Liver (tissue), 3 donors: ENCODE measurements around the gene CRTC2.

Experiments used
- ATF3 ChIP-seq: IDR thresholded peaks from 2 replicates; pipeline ENCODE4 v1.6.1; 2016; ENCODE audit warnings: antibody characterized with exemption
- CTCF ChIP-seq: fragments of 150-350 bp; IDR thresholded peaks from 2 replicates; pipeline ENCODE4 v1.5.1; 2017; ENCODE audit warnings: improper control_type of control experiment, low read depth, low read length; ENCODE audit not compliant: missing input control
- EGR1 ChIP-seq, 2 donors: IDR thresholded peaks; 2 replicates each; pipeline ENCODE4 v1.6.1; 2016 to 2018; ENCODE audit warnings: antibody characterized with exemption in 2 of 2, low read depth in 2 of 2
- JUND ChIP-seq, 2 donors: IDR thresholded peaks; 2 replicates each; pipeline ENCODE4 v1.6.1; 2016; ENCODE audit warnings: antibody characterized with exemption in 2 of 2
- RAD21 ChIP-seq, 2 donors: IDR thresholded peaks; 2 replicates each; pipeline ENCODE4 v1.6.1; 2016; ENCODE audit warnings: antibody characterized with exemption in 2 of 2, mild to moderate bottlenecking in 2 of 2
- REST ChIP-seq: IDR thresholded peaks from 2 replicates; pipeline ENCODE4 v1.6.1; 2016; ENCODE audit warnings: antibody characterized with exemption, mild to moderate bottlenecking
- RXRA ChIP-seq, 2 donors: IDR thresholded peaks; 2 replicates each; pipeline ENCODE4 v1.6.1; 2017 to 2018; ENCODE audit warnings: antibody characterized with exemption in 2 of 2, mild to moderate bottlenecking in 1 of 2
- SP1 ChIP-seq: IDR thresholded peaks from 2 replicates; pipeline ENCODE4 v1.6.1; 2018; ENCODE audit warnings: antibody characterized with exemption, mild to moderate bottlenecking
- TAF1 ChIP-seq: conservative IDR thresholded peaks from 2 replicates; pipeline ENCODE4 v1.6.1; 2016; ENCODE audit warnings: antibody characterized with exemption, mild to moderate bottlenecking
- YY1 ChIP-seq: IDR thresholded peaks from 2 replicates; pipeline ENCODE4 v1.6.1; 2016; ENCODE audit warnings: antibody characterized with exemption, mild to moderate bottlenecking
- ZBTB33 ChIP-seq: IDR thresholded peaks from 2 replicates; pipeline ENCODE4 v1.6.1; 2016; ENCODE audit warnings: antibody characterized with exemption
- donor health status: healthy.
- donor health status: healthy.

GRCh38 chr1:153968408-153968807, 10.0 kb upstream of the CRTC2 start:
- TF ChIP-seq REST (no peak), CTCF (no peak), TAF1 (no peak), ATF3 (no peak), YY1 (no peak), EGR1 (IDR thresholded peaks at IDR 0.05; ENCODE audit: low read depth in 2 of 2) (no peak), RAD21 (IDR thresholded peaks at IDR 0.05) (no peak), JUND (IDR thresholded peaks at IDR 0.05) (no peak), SP1 (no peak), RXRA (IDR thresholded peaks at IDR 0.05) (no peak), ZBTB33 (no peak)
